22Rv1 (cell line): ENCODE results near the gene PDE3A.
A peak's percentile ranks its signal among the peaks of the same experiment; 100 is the strongest.

Experiments
- H3K27ac ChIP-seq: fragments of 450-650 bp; 2 replicates; pipeline ENCODE4 v1.5.1; 2017
- CTCF ChIP-seq: fragments of 450-650 bp; IDR thresholded peaks from 2 replicates; pipeline ENCODE4 v1.5.1; 2017; ENCODE audit warnings: mild to moderate bottlenecking
- ZFX ChIP-seq: fragments of 450-650 bp; IDR thresholded peaks from 2 replicates; pipeline ENCODE4 v1.6.1; 2017; ENCODE audit warnings: antibody characterized with exemption, borderline replicate concordance

The PDE3A gene

GRCh38 chr12:20477672-20478071, 109.3 kb downstream of the PDE3A start:
- no peak overlapping the region for H3K27ac ChIP-seq
- TF ChIP-seq CTCF (no peak), ZFX (no peak)

- TF ChIP-seq CTCF (no peak), ZFX (no peak)
- H3K27ac ChIP-seq: no peak overlapping the region
Observed at GRCh38 chr12:20482491-20483054, 114.2 kb downstream of the PDE3A start.

GRCh38 chr12:20483776-20484175, 115.4 kb downstream of the PDE3A start:
- TF ChIP-seq ZFX (no peak), CTCF (no peak)
- no peak overlapping the region for H3K27ac ChIP-seq

- TF ChIP-seq CTCF: peak; percentile 27
- TF ChIP-seq ZFX: no peak
- no peak overlapping the region for H3K27ac ChIP-seq
Observed at GRCh38 chr12:20486233-20486632, 117.9 kb downstream of the PDE3A start.

GRCh38 chr12:20487519-20487918, 119.2 kb downstream of the PDE3A start:
- no peak overlapping the region for H3K27ac ChIP-seq
- no peak for TF ChIP-seq ZFX

- TF ChIP-seq CTCF: no peak
- no peak for TF ChIP-seq ZFX
- H3K27ac ChIP-seq: no peak overlapping the region
Observed at GRCh38 chr12:20489645-20490044, 121.3 kb downstream of the PDE3A start.

- TF ChIP-seq ZFX: no peak
- no peak for TF ChIP-seq CTCF
- H3K27ac ChIP-seq: no peak overlapping the region
Observed at GRCh38 chr12:20490213-20490612, 121.9 kb downstream of the PDE3A start.

GRCh38 chr12:20491290-20491689, 123.0 kb downstream of the PDE3A start:
- TF ChIP-seq CTCF (no peak), ZFX (no peak)
- H3K27ac ChIP-seq: no peak overlapping the region
